Activated CD8-positive, alpha-beta memory T cell treated with anti-CD3 and anti-CD28 coated beads, Interleukin-2, amount 50 U/mL, for 24 hours (primary cell): Measurements from ENCODE around the gene NMRK2.
"Not testable (repeated sequence)": the region's sequence is repeated elsewhere in the genome, so short reads cannot be mapped to it uniquely, and the experiment has no call there.

ENCODE experiments used
- DNase-seq: peaks from one replicate; pipeline ENCODE4 v3.0.0-alpha.2; 2020; ENCODE audit errors: extremely low read depth

NMRK2 gene

DNA sequence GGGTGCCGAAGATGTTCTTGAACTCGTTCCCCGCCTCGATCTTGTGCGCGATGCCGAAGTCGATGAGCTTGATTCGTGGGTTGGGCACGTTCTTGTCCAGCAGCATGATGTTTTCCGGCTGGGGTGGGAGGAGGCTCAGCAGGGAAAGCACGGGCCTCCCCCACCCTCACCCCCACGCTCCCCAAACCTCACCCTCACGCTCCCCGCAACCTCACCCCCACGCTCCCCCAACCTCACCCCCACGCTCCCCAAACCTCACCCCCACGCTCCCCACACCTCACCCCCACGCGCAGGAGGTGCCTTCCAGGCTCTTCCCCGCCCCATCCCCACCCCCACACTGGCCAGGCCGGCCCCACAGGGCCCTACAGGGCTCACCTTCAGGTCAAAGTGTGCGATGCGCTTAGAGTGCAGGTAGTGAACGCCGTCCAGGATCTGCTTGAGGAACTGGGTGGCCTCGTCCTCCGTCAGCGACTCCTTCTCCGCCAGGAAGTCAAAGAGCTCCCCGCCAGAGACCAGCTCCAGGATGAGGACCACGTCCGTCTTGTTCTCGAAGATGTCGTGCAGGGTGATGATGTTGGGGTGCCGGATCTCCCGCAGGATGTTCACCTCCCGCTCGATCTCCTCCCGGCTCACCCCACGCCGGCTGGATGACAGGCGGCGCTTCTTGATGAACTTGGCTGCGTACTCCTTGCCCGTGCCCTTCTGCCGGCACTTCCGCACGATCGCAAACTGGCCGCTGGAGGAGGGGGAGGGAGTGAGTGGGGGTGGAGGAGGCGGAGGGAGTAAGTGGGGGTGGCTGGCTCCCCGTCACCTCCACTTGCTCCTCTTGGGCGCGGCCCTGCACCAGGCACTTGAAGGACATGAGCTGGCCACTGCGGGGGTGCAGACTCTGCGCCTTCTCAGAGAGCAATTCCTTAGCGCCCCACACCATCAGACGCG, 31.7 kb downstream of the NMRK2 start:
- no peak for DNase-seq

GRCh38 chr19:3966051-3967017, 33.5 kb downstream of the NMRK2 start:
- no peak for DNase-seq

DNA sequence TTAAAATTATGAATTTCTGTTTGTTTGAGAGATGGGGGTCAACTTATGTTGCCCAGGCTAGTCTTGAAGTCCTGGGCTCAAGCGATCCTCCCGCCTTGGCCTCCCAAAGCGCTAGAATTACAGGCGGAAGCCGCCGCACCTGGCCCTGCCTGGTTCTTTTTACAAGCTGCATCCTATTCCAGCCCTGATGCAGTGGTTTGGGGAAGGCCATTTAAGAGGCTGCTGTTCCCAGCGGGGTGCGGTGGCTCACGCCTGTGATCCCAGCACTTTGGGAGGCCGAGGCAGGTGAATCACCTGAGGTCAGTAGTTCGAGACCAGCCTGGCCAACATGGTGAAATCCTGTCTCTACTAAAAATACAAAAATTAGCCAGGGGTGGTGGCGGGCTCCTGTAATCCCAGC, 35.1 kb downstream of the NMRK2 start:
- DNase-seq = not testable (repeated sequence)

DNA sequence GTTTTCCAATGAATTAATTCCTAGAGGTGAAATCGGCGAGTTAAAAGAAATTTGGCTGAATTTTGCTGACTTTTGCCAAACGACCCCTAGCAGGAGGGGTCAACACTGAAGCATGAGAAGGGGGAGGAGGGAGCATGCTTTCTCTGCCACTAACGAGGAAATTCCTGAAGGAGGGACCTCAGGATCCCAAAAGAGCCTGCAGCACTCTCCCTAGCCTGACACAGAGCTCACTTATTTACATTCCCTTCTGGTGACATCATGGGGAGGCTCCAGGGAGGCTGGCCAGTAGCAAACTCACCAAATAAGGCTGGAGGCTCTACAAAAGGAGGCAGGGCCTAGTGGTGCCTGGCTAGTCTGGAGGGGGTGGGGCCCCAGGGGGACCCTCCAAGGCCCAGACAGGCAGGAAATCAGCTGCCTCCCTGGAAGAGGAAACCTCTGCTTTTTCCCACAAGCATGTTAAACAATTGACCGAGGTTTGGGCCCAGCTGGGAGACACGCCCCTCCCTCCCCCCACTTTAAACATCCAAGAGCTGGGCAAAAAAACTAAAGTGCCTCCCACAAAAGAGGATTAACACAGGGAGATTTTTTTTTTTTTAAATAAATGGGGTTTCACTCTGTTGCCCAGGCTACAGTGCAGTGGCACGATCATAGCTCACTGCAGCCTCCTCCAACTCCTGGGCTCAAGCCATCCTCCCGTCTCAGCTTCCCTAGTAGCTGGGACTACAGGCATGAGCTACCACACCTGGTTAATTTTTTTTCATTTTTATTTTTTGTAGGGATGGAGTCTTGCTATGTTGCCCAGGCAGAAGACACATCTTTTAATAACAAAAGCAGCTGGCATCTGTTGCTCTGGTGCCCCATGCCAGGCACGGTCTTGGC, 35.9 kb downstream of the NMRK2 start:
- no peak for DNase-seq

GRCh38 chr19:3969435-3970312, 36.8 kb downstream of the NMRK2 start:
- DNase-seq = no peak

- DNase-seq = no peak
These were observed 37.5 kb downstream of the NMRK2 start for GRCh38 chr19:3970313-3970807.

- DNase-seq = peak; percentile 87
These were observed 38.1 kb downstream of the NMRK2 start, which contains the start of gene DAPK3 for GRCh38 chr19:3970808-3971598. Gene DAPK3, minus strand, starts transcription at chr19:3971099. Its CDS starts 1,364 bp downstream, at chr19:3969735.

GRCh38 chr19:3975144-3975543, 42.3 kb downstream of the NMRK2 start:
- no peak for DNase-seq

GRCh38 chr19:3975637-3976087, 42.8 kb downstream of the NMRK2 start:
- DNase-seq = no peak

- DNase-seq = no peak
These were observed 43.8 kb downstream of the NMRK2 start for GRCh38 chr19:3976495-3977241.

DNA sequence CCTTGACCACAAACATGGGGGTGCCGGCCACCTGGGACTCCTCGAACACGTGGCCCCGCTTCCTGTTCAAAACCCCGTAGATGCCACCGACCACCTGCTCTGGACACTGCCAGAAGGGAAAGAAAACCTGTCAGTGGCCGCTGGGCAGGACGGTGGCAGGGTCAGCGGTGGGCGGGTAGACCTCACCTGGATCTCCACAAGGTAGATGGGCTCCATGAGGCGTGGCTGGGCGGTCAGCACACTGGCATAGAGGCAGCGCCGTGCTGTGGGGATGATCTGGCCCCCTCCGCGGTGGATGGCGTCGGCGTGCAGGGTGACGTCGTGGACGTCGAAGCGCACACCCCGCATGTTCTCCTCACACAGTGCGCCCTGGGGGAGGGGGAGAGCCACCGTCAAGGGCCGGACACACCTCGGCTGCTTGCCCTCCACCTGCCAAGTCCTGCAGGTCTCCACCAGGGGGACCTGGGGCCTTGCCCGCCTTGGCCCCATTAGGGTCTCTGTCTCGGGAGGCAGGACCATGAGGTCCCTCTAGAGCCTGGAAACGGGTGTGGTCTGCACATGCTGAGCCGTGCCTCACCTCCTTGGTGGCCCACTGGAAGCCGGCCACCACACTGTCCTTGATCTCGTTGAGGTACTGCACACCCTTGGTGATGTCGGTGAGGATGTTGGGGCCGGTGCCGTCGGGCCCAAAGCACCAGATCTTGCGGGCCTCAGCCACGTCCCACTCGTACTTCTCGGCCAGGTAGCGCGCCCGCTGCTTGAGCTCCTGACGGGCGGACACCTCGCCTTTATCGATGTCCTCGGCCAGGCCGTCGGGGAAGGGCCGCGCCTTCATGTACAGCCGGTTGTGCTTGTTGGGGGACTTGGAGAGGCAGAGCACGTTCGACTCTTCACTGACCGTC, 44.6 kb downstream of the NMRK2 start:
- DNase-seq = no peak

- DNase-seq = no peak
These were observed 45.3 kb downstream of the NMRK2 start for GRCh38 chr19:3978145-3978544.

GRCh38 chr19:3979289-3979673, 46.4 kb downstream of the NMRK2 start:
- DNase-seq = no peak

DNA sequence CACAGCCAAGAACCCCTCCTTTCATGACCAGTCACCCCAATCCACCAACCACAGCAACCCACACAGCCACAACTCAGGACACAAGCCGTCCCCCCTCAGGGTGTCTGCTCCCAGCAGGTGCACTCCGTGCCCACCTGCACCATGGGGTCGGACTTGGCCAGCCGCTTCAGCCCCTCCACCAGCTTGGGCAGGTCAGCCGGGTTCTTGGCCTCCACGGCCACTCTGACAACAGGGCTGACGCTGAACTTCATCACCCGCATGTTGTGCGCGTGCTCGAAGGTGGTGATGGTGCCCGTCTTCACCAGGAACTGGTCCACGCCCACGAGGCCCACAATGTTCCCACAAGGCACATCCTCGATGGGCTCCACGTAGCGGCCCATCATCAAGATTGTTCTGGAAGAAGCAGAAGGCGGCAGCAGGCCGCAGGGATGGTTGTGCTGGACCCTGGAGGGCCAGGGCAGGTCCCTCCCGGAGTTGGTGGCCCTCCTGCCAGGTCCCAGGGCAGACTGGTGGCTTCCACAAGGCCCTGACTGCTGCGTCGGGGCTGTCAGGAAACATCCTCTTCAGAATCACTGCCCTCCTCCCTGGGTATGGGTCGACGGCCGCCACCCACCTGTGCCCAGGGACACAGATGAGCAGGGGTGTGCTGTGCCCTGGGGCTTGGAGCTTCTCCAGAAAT, 46.9 kb downstream of the NMRK2 start:
- no peak for DNase-seq

DNA sequence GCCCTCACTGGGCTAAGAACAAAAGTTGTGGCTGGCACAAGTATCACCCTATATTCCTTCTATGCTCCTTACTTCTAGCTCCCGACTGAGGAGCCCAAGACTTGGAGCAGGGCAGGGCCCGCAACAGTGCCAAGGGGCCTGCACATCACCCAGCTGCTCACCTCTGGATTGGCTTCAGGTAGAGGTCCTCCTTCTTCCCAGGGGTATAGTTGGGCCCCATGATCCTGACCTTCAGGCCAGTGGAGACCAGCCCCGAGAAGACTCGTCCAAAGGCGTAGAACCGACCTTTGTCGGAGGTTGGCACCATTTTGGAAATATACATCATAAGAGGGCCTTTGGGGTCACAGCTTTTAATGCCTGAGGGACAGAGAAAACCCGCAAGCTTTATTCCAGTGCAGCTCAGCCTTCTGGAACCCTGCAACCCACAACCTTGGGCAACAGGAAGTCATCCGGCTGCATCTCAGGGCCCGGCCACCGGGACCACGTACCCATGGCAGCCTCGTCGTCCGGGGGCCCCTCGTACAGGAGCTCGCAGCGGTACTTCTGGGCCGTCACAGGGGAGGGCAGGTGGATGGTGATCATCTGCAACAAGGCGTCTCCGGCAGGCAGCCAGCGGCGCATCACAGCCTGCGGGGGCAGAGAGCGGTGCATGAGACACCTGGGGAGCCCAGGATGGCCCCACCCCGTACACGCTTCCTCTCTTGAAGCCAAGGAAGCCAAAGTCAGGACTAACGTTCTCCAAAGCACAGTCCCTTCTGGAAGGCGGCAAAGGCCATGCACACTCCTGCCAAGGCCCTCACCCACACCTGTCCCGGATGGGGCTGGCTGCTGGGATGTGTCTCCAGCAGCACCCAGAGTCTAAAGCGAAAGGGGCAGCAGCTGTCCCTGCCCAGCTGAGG, 47.7 kb downstream of the NMRK2 start:
- DNase-seq = no peak

DNA sequence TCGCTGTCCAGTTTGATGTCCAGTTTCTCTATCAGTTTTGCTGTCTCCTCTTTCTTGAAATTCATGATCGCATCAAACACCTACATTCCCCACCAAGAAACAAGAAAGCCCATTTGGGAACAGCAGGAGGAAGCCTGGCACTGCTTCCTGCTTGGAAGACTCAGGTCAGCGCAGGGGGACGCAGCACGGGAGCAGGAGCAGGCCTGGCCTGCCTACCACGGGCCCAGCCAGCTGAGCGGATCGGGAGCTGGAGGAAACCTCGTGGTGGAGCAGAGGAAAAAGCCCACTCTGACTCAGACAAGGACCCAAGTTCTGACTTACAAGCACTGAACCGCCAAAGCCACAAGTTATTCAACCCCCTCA, 48.5 kb downstream of the NMRK2 start:
- no peak for DNase-seq
